NB4 (cell line): ENCODE results near the gene PES1.

Experiments used
- CTCF ChIP-seq: IDR thresholded peaks from one replicate; pipeline ENCODE4 v1.5.1; 2012; ENCODE audit warnings: low read depth, low read length
- MAX ChIP-seq: IDR thresholded peaks from 2 replicates; pipeline ENCODE4 v1.6.1; 2011; ENCODE audit warnings: low read depth, low read length
- POLR2A ChIP-seq: IDR thresholded peaks from 2 replicates; pipeline ENCODE4 v1.6.1; 2011; ENCODE audit warnings: mild to moderate bottlenecking; ENCODE audit not compliant: insufficient read length; ENCODE audit errors: extremely low read depth

- TF ChIP-seq CTCF (no peak), MAX (no peak), POLR2A (no peak)
Observed at GRCh38 chr22:30635273-30636225, 43.8 kb upstream of the PES1 start, which contains the start of gene SLC35E4.
